Measurements from ENCODE around the gene PITPNM3. TPM values are rescaled to one million over a fixed set of nuclear protein-coding genes. Genes with fewer than 3 reads are reported as not detected.

Gene PITPNM3
- total RNA-seq, 1 donor from 2014 or later: 1.4 TPM

DNA sequence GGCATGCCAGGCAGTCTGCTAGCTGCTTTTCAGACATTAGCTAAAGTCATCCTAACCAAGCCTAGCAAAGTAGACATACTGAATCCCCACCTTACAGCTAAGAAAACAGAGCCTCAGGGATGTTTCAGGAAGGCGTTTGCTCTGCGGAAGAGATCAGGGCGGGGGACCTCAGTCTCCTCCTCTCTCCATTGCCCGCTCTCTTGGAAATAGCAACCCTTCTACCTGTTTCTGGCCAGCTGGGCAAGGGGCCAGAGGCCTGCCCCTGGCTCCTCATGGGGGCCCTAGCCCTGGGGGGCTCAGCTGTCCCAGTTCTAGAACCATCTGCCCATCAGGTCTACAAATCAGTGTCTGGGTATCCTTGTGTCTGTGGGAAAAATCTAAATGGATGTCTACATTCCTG lies 14.5 kb downstream of the PITPNM3 start:
- H3K9me3 Mint-ChIP-seq (ENCODE audit: unreplicated experiment): peaks cover 16% of the 10 kb centered on the region
- H3K27ac Mint-ChIP-seq (ENCODE audit: unreplicated experiment): peak overlapping the region; percentile 56
- H3K4me1 Mint-ChIP-seq (ENCODE audit: low read depth, unreplicated experiment): peaks cover 17% of the 10 kb centered on the region
- H3K36me3 Mint-ChIP-seq (ENCODE audit: unreplicated experiment): no peaks in the 10 kb centered on the region
- TF ChIP-seq, protein P1, sequence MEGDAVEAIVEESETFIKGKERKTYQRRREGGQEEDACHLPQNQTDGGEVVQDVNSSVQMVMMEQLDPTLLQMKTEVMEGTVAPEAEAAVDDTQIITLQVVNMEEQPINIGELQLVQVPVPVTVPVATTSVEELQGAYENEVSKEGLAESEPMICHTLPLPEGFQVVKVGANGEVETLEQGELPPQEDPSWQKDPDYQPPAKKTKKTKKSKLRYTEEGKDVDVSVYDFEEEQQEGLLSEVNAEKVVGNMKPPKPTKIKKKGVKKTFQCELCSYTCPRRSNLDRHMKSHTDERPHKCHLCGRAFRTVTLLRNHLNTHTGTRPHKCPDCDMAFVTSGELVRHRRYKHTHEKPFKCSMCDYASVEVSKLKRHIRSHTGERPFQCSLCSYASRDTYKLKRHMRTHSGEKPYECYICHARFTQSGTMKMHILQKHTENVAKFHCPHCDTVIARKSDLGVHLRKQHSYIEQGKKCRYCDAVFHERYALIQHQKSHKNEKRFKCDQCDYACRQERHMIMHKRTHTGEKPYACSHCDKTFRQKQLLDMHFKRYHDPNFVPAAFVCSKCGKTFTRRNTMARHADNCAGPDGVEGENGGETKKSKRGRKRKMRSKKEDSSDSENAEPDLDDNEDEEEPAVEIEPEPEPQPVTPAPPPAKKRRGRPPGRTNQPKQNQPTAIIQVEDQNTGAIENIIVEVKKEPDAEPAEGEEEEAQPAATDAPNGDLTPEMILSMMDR (IDR thresholded peaks at IDR 0.05; ENCODE audit: partially characterized antibody, unreplicated experiment): no peak
- H3K4me3 Mint-ChIP-seq (ENCODE audit: unreplicated experiment): peak overlapping the region; percentile 55
- no peak for DNase-seq
- peaks cover 20% of the 10 kb centered on the region for H3K27me3 Mint-ChIP-seq (ENCODE audit: unreplicated experiment)

DNA sequence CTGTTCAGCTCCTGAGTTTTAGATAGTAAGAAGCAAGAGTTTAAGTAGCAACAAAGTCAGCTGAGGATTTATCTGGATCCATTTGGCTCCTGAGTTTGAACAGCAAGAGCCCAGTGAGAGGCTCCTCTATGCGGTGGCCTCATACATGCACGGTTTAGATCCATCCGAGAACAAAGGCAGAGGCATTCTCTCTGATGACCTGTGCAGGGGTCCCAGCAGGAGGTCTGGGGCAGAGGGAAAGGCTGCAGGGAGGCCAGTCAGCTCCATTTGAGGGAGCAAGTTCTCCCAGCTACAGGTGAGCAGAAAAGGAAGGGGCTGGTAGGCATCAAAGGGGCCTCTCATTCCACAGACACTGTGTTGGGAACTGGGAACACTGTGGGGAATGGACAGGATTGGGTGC lies 16.5 kb downstream of the PITPNM3 start:
- Mint-ChIP-seq H3K4me1 (ENCODE audit: low read depth, unreplicated experiment) (peaks cover 15% of the 10 kb centered on the region), H3K36me3 (ENCODE audit: unreplicated experiment) (no peaks in the 10 kb centered on the region), H3K9me3 (ENCODE audit: unreplicated experiment) (peaks cover 14% of the 10 kb centered on the region), H3K27ac (ENCODE audit: unreplicated experiment) (no peak overlapping the region), H3K4me3 (ENCODE audit: unreplicated experiment) (no peak overlapping the region), H3K27me3 (ENCODE audit: unreplicated experiment) (peaks cover 14% of the 10 kb centered on the region)
- no peak for DNase-seq
- TF ChIP-seq, protein P1 (IDR thresholded peaks at IDR 0.05; ENCODE audit: partially characterized antibody, unreplicated experiment): no peak

DNA sequence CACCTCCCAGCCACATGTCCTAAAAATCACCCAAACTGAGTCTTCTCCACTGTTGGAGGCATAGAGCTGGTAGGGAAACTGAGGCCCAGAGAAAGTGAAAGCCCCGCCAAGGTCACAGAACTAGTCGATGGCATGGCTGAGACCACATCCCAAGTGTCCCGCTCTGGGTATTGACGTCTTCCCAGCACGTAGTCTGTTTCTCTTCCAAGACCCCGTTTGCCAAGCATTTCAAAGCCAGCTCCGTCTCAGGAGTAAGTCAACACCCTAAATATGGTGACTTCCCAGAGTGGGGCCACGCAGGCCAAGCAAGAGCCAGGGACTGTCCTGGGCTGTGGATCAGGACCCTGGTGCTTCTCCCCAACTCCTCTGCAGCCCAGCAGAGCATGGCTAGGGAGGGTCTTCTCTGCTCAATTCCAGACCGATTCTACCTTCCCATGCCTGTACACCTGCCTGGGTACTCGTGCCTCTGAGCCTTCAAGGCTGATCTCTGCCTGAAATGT lies 19.7 kb downstream of the PITPNM3 start:
- Mint-ChIP-seq H3K27ac (ENCODE audit: unreplicated experiment) (no peak overlapping the region), H3K27me3 (ENCODE audit: unreplicated experiment) (peaks cover 6% of the 10 kb centered on the region), H3K9me3 (ENCODE audit: unreplicated experiment) (peaks cover 7% of the 10 kb centered on the region), H3K4me1 (ENCODE audit: low read depth, unreplicated experiment) (peaks cover 2% of the 10 kb centered on the region), H3K36me3 (ENCODE audit: unreplicated experiment) (no peaks in the 10 kb centered on the region), H3K4me3 (ENCODE audit: unreplicated experiment) (no peak overlapping the region)
- TF ChIP-seq, protein P1 (IDR thresholded peaks at IDR 0.05; ENCODE audit: partially characterized antibody, unreplicated experiment): no peak
- DNase-seq: no peak

DNA sequence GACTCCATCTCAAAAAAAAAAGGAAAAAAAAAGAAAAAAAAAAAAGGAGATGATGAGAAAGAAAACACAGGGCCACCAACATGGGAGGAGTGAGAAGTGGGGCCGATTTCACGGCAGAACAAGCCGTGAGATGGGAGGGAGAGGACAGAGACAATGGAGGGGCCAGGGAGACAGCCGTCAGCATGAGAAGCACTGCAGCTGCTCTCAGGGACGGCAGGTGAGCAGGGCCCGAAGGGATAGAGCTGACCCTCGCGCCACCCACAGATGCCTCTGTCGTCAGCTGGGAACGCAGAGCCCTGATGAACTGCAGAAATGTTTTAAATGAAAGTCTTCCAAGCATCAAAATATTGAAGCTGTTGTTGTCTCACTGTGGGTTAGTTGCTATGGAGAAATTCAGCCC lies 20.3 kb downstream of the PITPNM3 start:
- peaks cover 2% of the 10 kb centered on the region for H3K27me3 Mint-ChIP-seq (ENCODE audit: unreplicated experiment)
- H3K27ac Mint-ChIP-seq (ENCODE audit: unreplicated experiment): no peak overlapping the region
- DNase-seq: no peak
- H3K9me3 Mint-ChIP-seq (ENCODE audit: unreplicated experiment): peaks cover 7% of the 10 kb centered on the region
- H3K4me1 Mint-ChIP-seq (ENCODE audit: low read depth, unreplicated experiment): no peaks in the 10 kb centered on the region
- H3K4me3 Mint-ChIP-seq (ENCODE audit: unreplicated experiment): no peak overlapping the region
- H3K36me3 Mint-ChIP-seq (ENCODE audit: unreplicated experiment): no peaks in the 10 kb centered on the region
- TF ChIP-seq, protein P1 (IDR thresholded peaks at IDR 0.05; ENCODE audit: partially characterized antibody, unreplicated experiment): no peak

DNA sequence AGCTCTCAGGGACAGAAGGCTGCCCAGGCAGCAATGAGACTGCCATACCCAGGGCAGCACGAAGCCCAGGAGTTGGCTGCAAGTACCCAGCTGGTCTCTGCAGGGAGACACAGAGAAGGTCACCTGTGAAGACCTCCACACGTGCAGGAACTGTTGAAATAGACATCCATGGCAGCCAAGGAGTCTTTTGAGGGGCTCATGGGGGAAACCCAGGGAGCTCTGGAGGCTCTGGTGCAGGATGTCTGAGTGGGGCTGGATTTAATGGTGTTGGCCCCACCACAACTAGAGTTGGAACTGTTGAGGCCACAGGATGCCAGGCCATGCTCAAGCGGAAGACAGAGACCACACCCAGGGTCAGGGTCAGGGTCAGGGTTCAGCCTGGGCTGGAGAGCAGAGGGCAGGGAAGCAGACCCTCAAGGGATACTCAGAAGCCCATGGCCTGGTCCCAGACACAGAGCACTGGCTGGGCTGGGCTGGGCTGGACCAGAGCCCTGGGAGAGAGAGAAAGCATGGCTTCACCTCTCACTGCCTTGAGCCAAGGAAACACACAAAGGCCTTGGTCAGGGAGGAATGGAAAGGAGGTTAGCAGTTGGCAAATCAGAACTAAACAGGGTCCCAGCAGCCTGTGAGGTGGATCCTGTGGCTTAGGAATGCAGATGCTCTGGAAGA lies 21.4 kb downstream of the PITPNM3 start:
- Mint-ChIP-seq H3K9me3 (ENCODE audit: unreplicated experiment) (peaks cover 7% of the 10 kb centered on the region), H3K4me3 (ENCODE audit: unreplicated experiment) (no peak overlapping the region), H3K27ac (ENCODE audit: unreplicated experiment) (no peak overlapping the region), H3K36me3 (ENCODE audit: unreplicated experiment) (no peaks in the 10 kb centered on the region), H3K4me1 (ENCODE audit: low read depth, unreplicated experiment) (no peaks in the 10 kb centered on the region), H3K27me3 (ENCODE audit: unreplicated experiment) (peaks cover 2% of the 10 kb centered on the region)
- TF ChIP-seq, protein P1 (IDR thresholded peaks at IDR 0.05; ENCODE audit: partially characterized antibody, unreplicated experiment): no peak
- DNase-seq: no peak
